A673 (cell line): ENCODE data around the gene BHLHA9. TPM values are rescaled to one million over a fixed set of nuclear protein-coding genes. Genes with fewer than 3 reads are reported as not detected.

Source experiments
- BruUV-seq: library from RNA; stranded (reverse); fragments of 400-500 nt; replicated peaks from 2 replicates; lab custom pipeline; 2021; lab: Mats Ljungman, UMichigan
- CTCF ChIA-PET: fragments of 300-600 bp; sonication (Branson Sonifier 250); formaldehyde crosslinking; loops from one replicate; lab custom pipeline; 2022; ENCODE audit warnings: antibody characterized with exemption; lab: Charles Lee
- POLR2A ChIA-PET: fragments of 300-600 bp; sonication (Branson Sonifier 250); formaldehyde crosslinking; loops from one replicate; lab custom pipeline; 2022; ENCODE audit warnings: antibody characterized with exemption; ENCODE audit not compliant: low non-redundant PET; lab: Charles Lee
- DNase-seq: peaks from one replicate; pipeline ENCODE4 v3.0.0-alpha.2; 2015; ENCODE audit warnings: low spot score
- H3K27ac ChIP-seq: fragments of 200-600 bp; sonication (generic); 2 replicates; pipeline ENCODE4 v1.5.1; 2016; ENCODE audit warnings: mixed run types, low read depth, mild to moderate bottlenecking, mixed read lengths, antibody characterized with exemption, low read length; ENCODE audit not compliant: poor library complexity, severe bottlenecking
- H3K27me3 ChIP-seq: fragments of 200-600 bp; sonication (generic); replicated peaks from 2 replicates; pipeline ENCODE4 v1.6.1; 2017; ENCODE audit warnings: mixed run types, low read depth, mild to moderate bottlenecking, mixed read lengths, antibody characterized with exemption, low read length; ENCODE audit not compliant: insufficient read depth, poor library complexity
- H3K36me3 ChIP-seq: fragments of 200-600 bp; sonication (generic); 2 replicates; pipeline ENCODE4 v1.6.1; 2016; ENCODE audit warnings: mixed run types, mild to moderate bottlenecking, mixed read lengths, antibody characterized with exemption, low read length; ENCODE audit not compliant: insufficient read depth, poor library complexity, severe bottlenecking
- H3K4me1 ChIP-seq: fragments of 200-600 bp; sonication (generic); 2 replicates; pipeline ENCODE4 v1.6.1; 2017; ENCODE audit warnings: mixed run types, mild to moderate bottlenecking, mixed read lengths, antibody characterized with exemption, low read length; ENCODE audit not compliant: insufficient read depth, poor library complexity, severe bottlenecking
- H3K4me3 ChIP-seq: fragments of 200-600 bp; sonication (generic); 2 replicates; pipeline ENCODE4 v1.5.1; 2016; ENCODE audit warnings: low read depth, mixed run types, mild to moderate bottlenecking, mixed read lengths, low read length; ENCODE audit not compliant: poor library complexity, severe bottlenecking
- H3K9me3 ChIP-seq: fragments of 200-600 bp; sonication (generic); 2 replicates; pipeline ENCODE4 v1.6.1; 2016; ENCODE audit warnings: mixed run types, low read depth, mild to moderate bottlenecking, mixed read lengths, antibody characterized with exemption, low read length; ENCODE audit not compliant: poor library complexity, severe bottlenecking
- EZH2 ChIP-seq: fragments of 200-600 bp; sonication (generic); IDR thresholded peaks from 2 replicates; pipeline ENCODE4 v1.6.1; 2017; ENCODE audit warnings: borderline replicate concordance, low read depth, mild to moderate bottlenecking, mixed read lengths, antibody characterized with exemption, low read length; ENCODE audit not compliant: poor library complexity, severe bottlenecking
- intact Hi-C: fragments of 100-400 bp; cut with micrococcal nuclease; formaldehyde crosslinking; loops from one replicate; pipeline ENCODE4 v1.10.0; 2022; ENCODE audit not compliant: unreplicated experiment
- total RNA-seq: library from RNA; stranded (reverse); gene quantifications from 2 replicates; pipeline ENCODE4 v1.2.3, GENCODE V29; 2021
- TF ChIP-seq, protein P1 (sequence below): fragments of 300-800, 200-600 bp; sonication (generic); conservative IDR thresholded peaks from 2 replicates; pipeline ENCODE4 v1.5.1; 2017; ENCODE audit warnings: low read depth, mild to moderate bottlenecking, antibody characterized with exemption, low read length, moderate library complexity, mixed read lengths

The BHLHA9 gene
- total RNA-seq, 1 experiment from 2014 or later, result not detected

DNA sequence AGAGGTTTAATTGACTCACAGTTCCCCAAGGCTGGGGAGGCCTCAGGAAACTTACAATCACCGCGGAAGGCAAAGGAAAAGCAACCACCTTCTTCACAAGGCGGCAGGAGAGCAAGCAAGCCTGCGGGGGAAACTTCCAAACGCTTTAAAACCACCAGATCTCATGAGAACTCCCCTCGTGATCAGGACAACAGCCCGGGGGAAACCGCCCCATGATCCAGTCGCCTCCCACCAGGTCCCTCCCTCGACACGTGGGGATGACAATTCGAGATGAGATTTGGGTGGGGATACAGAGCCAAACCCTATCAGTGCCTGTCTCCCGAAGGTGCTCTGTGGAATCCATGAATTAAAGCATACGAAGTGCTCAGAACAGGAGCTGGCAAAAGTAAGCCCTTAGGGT, 46.6 kb upstream of the BHLHA9 start:
- BruUV-seq, result no TSS peak
- Histone ChIP-seq H3K27ac (no peak overlapping the region), H3K9me3 (no peaks in the 10 kb centered on the region), H3K27me3 (peaks cover 13% of the 10 kb centered on the region), H3K36me3 (no peaks in the 10 kb centered on the region), H3K4me1 (peaks cover under 1% of the 10 kb centered on the region), H3K4me3 (no peak overlapping the region)
- ChIA-PET POLR2A (no interaction called here), CTCF (no interaction called here)
- TF ChIP-seq, protein P1, sequence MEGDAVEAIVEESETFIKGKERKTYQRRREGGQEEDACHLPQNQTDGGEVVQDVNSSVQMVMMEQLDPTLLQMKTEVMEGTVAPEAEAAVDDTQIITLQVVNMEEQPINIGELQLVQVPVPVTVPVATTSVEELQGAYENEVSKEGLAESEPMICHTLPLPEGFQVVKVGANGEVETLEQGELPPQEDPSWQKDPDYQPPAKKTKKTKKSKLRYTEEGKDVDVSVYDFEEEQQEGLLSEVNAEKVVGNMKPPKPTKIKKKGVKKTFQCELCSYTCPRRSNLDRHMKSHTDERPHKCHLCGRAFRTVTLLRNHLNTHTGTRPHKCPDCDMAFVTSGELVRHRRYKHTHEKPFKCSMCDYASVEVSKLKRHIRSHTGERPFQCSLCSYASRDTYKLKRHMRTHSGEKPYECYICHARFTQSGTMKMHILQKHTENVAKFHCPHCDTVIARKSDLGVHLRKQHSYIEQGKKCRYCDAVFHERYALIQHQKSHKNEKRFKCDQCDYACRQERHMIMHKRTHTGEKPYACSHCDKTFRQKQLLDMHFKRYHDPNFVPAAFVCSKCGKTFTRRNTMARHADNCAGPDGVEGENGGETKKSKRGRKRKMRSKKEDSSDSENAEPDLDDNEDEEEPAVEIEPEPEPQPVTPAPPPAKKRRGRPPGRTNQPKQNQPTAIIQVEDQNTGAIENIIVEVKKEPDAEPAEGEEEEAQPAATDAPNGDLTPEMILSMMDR, result no peak
- no peak for TF ChIP-seq EZH2
- no peak for DNase-seq
- intact Hi-C loops, result no loop called here

DNA sequence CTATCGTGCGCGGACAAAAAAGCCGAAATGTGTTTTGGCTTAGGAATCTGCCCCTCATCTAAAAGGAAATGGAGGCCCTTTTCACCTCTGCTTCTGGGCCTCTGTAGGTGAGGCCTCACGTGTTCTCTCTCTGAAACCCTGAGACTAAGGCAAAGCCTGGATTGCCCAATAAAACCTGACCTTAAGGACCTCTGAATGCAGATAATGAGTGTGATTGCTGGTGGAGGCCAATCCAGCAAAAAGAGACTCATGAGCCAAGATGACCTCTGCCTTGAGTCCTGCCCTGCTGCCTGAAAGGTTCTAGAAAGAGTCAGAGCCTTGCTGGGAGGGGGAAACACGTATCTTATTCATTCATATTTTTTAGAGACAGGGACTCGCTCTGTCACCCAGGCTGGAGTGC, 45.9 kb upstream of the BHLHA9 start:
- TF ChIP-seq, protein P1, result no peak
- no peak for TF ChIP-seq EZH2
- H3K27ac ChIP-seq, result no peak overlapping the region
- no peaks in the 10 kb centered on the region for H3K9me3 ChIP-seq
- H3K27me3 ChIP-seq, result peaks cover 20% of the 10 kb centered on the region
- ChIA-PET CTCF (no interaction called here), POLR2A (no interaction called here)
- no peaks in the 10 kb centered on the region for H3K36me3 ChIP-seq
- DNase-seq, result no peak
- H3K4me1 ChIP-seq, result peaks cover 5% of the 10 kb centered on the region
- BruUV-seq, result no TSS peak
- intact Hi-C loops, result no loop called here
- H3K4me3 ChIP-seq, result no peak overlapping the region

DNA sequence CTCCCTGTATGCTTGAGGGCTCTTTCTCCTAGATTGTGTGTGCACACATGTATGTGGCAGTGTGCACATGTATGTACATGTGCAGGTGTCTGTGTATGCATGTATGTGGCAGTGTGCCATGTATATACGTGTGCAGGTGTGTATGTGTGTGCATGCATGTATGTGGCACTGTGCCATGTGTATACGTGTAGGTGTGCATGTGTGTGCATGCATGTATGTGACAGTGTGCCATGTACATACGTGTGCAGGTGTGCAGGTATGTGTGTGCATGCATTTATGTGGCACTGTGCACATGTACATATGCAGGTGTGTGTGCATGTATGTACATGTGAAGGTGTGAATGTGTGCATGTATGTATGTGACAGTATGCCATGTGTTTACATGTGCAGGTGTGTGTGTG, 43.9 kb upstream of the BHLHA9 start:
- Histone ChIP-seq H3K27me3 (peaks cover 39% of the 10 kb centered on the region), H3K9me3 (no peaks in the 10 kb centered on the region), H3K4me3 (no peak overlapping the region), H3K36me3 (no peaks in the 10 kb centered on the region), H3K27ac (no peak overlapping the region), H3K4me1 (peaks cover 12% of the 10 kb centered on the region)
- intact Hi-C loops, result no loop called here
- POLR2A ChIA-PET, result no interaction called here
- no peak for TF ChIP-seq EZH2
- TF ChIP-seq, protein P1, result no peak
- DNase-seq, result no peak
- CTCF ChIA-PET, result no interaction called here
- BruUV-seq, result no TSS peak
